ACC112 (cell line): ENCODE results near the gene IFNW1.
A peak's percentile ranks its signal among the peaks of the same experiment; 100 is the strongest.
"Not testable (repeated sequence)": the region's sequence is repeated elsewhere in the genome, so short reads cannot be mapped to it uniquely, and the experiment has no call there.

ENCODE experiments used
- H2AFZ ChIP-seq: fragments of 200-600 bp; sonication (generic); one replicate; pipeline ENCODE4 v1.6.0; 2017; ENCODE audit warnings: antibody characterized with exemption, low read length; ENCODE audit not compliant: unreplicated experiment
- H3K27ac ChIP-seq: fragments of 200-600 bp; sonication (generic); 2 replicates; pipeline ENCODE4 v1.5.1; 2014; ENCODE audit warnings: low read depth, mild to moderate bottlenecking, antibody characterized with exemption, low read length, moderate library complexity
- H3K27me3 ChIP-seq: fragments of 200-600 bp; sonication (generic); 2 replicates; pipeline ENCODE4 v1.6.1; 2014; ENCODE audit warnings: mild to moderate bottlenecking, antibody characterized with exemption, low read length, moderate library complexity, mixed read lengths; ENCODE audit not compliant: insufficient read depth
- H3K36me3 ChIP-seq: fragments of 200-600 bp; sonication (generic); 2 replicates; pipeline ENCODE4 v1.6.1; 2016; ENCODE audit warnings: mild to moderate bottlenecking, antibody characterized with exemption, low read length, moderate library complexity, mixed read lengths; ENCODE audit not compliant: insufficient read depth
- H3K4me1 ChIP-seq: fragments of 200-600 bp; sonication (generic); one replicate; pipeline ENCODE4 v1.6.1; 2016; ENCODE audit warnings: low read length, mixed read lengths; ENCODE audit not compliant: insufficient read depth, unreplicated experiment, control insufficient read depth
- H3K4me3 ChIP-seq: fragments of 200-600 bp; sonication (generic); 2 replicates; pipeline ENCODE4 v1.5.1; 2014; ENCODE audit warnings: mild to moderate bottlenecking, low read depth, low read length
- H3K79me2 ChIP-seq: fragments of 200-600 bp; sonication (generic); one replicate; pipeline ENCODE4 v1.6.0; 2016; ENCODE audit warnings: low read length; ENCODE audit not compliant: control insufficient read depth, unreplicated experiment, insufficient read depth

Gene IFNW1

GRCh38 chr9:21141427-21141882 lies at the start of gene IFNW1:
IFNW1 (minus strand) TSS chr9:21141832; CDS start chr9:21141570, 262 bp downstream.
- no peaks in the 10 kb centered on the region for H3K4me1 ChIP-seq
- no peaks in the 10 kb centered on the region for H3K79me2 ChIP-seq
- H3K4me3 ChIP-seq: no peak within 1 kb of the TSS
- no peaks in the 10 kb centered on the region for H3K27me3 ChIP-seq
- H3K27ac ChIP-seq: no peak within 1 kb of the TSS
- H3K36me3 ChIP-seq: no peaks in the 10 kb centered on the region
- H2AFZ ChIP-seq: no peak within 1 kb of the TSS

- not testable (repeated sequence) for H3K36me3 ChIP-seq, H2AFZ ChIP-seq, H3K27me3 ChIP-seq, H3K4me3 ChIP-seq, H3K27ac ChIP-seq, H3K79me2 ChIP-seq, H3K4me1 ChIP-seq
These were observed 45.9 kb upstream of the IFNW1 start, which contains the start of gene IFNA4 for GRCh38 chr9:21187487-21187886. IFNA4 (minus strand) TSS chr9:21187587; CDS start chr9:21187531, 56 bp downstream.

GRCh38 chr9:21182810-21183736 lies 41.4 kb upstream of the IFNW1 start:
- peaks cover 23% of the 10 kb centered on the region for H3K27me3 ChIP-seq
- H3K27ac ChIP-seq, H3K4me1 ChIP-seq, H3K4me3 ChIP-seq, H2AFZ ChIP-seq, H3K79me2 ChIP-seq, H3K36me3 ChIP-seq: not testable (repeated sequence)

GRCh38 chr9:21174671-21175070 lies 33.0 kb upstream of the IFNW1 start:
- no peaks in the 10 kb centered on the region for H3K79me2 ChIP-seq
- no peaks in the 10 kb centered on the region for H3K4me1 ChIP-seq
- no peak overlapping the region for H3K27ac ChIP-seq
- H2AFZ ChIP-seq: no peak overlapping the region
- no peak overlapping the region for H3K4me3 ChIP-seq
- no peaks in the 10 kb centered on the region for H3K36me3 ChIP-seq
- peaks cover 22% of the 10 kb centered on the region for H3K27me3 ChIP-seq

GRCh38 chr9:21172156-21172555 lies 30.5 kb upstream of the IFNW1 start:
- no peak overlapping the region for H3K27ac ChIP-seq

GRCh38 chr9:21171351-21171750 lies 29.7 kb upstream of the IFNW1 start:
- Histone ChIP-seq H3K79me2 (no peaks in the 10 kb centered on the region), H3K36me3 (no peaks in the 10 kb centered on the region), H3K4me3 (no peak overlapping the region), H3K27ac (no peak overlapping the region), H3K4me1 (no peaks in the 10 kb centered on the region), H2AFZ (no peak overlapping the region), H3K27me3 (0 out of 2 replicates have a peak, but pooled peaks cover 5% of the 10 kb centered on the region)

More at GRCh38 chr9:21172156-21172555, 30.5 kb upstream of the IFNW1 start:
- H3K27me3 ChIP-seq: peaks cover 8% of the 10 kb centered on the region; the same call in 1 of the 2 replicates
- no peaks in the 10 kb centered on the region for H3K79me2 ChIP-seq
- no peaks in the 10 kb centered on the region for H3K36me3 ChIP-seq
- H2AFZ ChIP-seq: no peak overlapping the region
- H3K4me1 ChIP-seq: no peaks in the 10 kb centered on the region
- no peak overlapping the region for H3K4me3 ChIP-seq

- not testable (repeated sequence) for H3K4me1 ChIP-seq, H2AFZ ChIP-seq, H3K27ac ChIP-seq, H3K4me3 ChIP-seq, H3K27me3 ChIP-seq, H3K36me3 ChIP-seq, H3K79me2 ChIP-seq
These were observed 24.9 kb upstream of the IFNW1 start, which contains the start of gene IFNA21 for GRCh38 chr9:21166560-21166959. IFNA21 (minus strand) TSS chr9:21166660; CDS start chr9:21166612, 48 bp downstream.

- Histone ChIP-seq H2AFZ (no peak overlapping the region), H3K4me1 (no peaks in the 10 kb centered on the region), H3K79me2 (no peaks in the 10 kb centered on the region), H3K27ac (no peak overlapping the region), H3K36me3 (no peaks in the 10 kb centered on the region), H3K27me3 (peaks cover 4% of the 10 kb centered on the region), H3K4me3 (no peak overlapping the region)
These were observed 23.9 kb upstream of the IFNW1 start for GRCh38 chr9:21165516-21165915.

GRCh38 chr9:21160178-21160577 lies 18.5 kb upstream of the IFNW1 start:
- no peaks in the 10 kb centered on the region for H3K79me2 ChIP-seq
- H3K4me3 ChIP-seq: no peak overlapping the region
- H3K27me3 ChIP-seq: peaks cover 4% of the 10 kb centered on the region
- H3K36me3 ChIP-seq: no peaks in the 10 kb centered on the region
- peaks cover 1% of the 10 kb centered on the region for H3K4me1 ChIP-seq
- H3K27ac ChIP-seq: no peak overlapping the region
- H2AFZ ChIP-seq: no peak overlapping the region

- H3K36me3 ChIP-seq: no peaks in the 10 kb centered on the region
- no peaks in the 10 kb centered on the region for H3K79me2 ChIP-seq
- no peaks in the 10 kb centered on the region for H3K27me3 ChIP-seq
- H3K27ac ChIP-seq: no peak overlapping the region
- peaks cover 17% of the 10 kb centered on the region for H3K4me1 ChIP-seq
- peak overlapping the region; percentile 67 for H3K4me3 ChIP-seq
- peak overlapping the region; percentile 83 for H2AFZ ChIP-seq
These were observed 13.9 kb upstream of the IFNW1 start for GRCh38 chr9:21155501-21155900.
